Neural cell (in vitro differentiated cells): Measurements from ENCODE around the gene RHOH.

Experiments used
- EZH2 ChIP-seq: fragments of 200-600, 300-800 bp; shearing (Covaris generic), sonication (generic); IDR thresholded peaks from 2 replicates; pipeline ENCODE4 v1.6.1; 2014; ENCODE audit warnings: antibody characterized with exemption, low read length, borderline replicate concordance, mild to moderate bottlenecking; ENCODE audit not compliant: insufficient read depth, poor library complexity, severe bottlenecking
- POLR2AphosphoS5 ChIP-seq: IDR thresholded peaks from 2 replicates; pipeline ENCODE4 v1.6.1; 2012
- TF ChIP-seq, protein P1 (sequence below): fragments of 450-650 bp; IDR thresholded peaks from 2 replicates; pipeline ENCODE4 v1.5.1; 2014; ENCODE audit warnings: antibody characterized with exemption, mild to moderate bottlenecking, moderate library complexity; ENCODE audit not compliant: poor library complexity, severe bottlenecking
- TF ChIP-seq, protein P2 (sequence below): IDR thresholded peaks from 2 replicates; pipeline ENCODE4 v1.6.1; 2012; ENCODE audit warnings: borderline replicate concordance

DNA sequence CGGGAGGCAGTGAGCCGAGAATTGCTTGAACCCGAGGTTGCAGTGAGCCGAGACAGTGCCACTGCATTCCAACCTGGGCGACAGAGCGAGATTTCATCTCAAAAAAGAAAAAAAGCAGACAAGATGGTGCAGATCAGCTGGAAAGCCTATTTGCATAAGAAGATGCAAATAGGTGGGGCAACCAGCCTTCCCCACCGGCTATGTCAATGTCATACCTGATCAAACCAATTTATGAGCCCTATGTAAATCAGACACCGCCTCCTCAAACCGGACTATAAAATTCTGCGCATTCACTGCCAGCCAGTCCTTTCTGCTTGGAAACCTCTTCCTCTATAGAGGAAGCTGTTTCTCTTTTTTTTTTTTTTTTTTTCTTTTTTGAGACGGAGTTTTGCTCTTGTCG is 73.8 kb downstream of the RHOH start:
- TF ChIP-seq, protein P1, sequence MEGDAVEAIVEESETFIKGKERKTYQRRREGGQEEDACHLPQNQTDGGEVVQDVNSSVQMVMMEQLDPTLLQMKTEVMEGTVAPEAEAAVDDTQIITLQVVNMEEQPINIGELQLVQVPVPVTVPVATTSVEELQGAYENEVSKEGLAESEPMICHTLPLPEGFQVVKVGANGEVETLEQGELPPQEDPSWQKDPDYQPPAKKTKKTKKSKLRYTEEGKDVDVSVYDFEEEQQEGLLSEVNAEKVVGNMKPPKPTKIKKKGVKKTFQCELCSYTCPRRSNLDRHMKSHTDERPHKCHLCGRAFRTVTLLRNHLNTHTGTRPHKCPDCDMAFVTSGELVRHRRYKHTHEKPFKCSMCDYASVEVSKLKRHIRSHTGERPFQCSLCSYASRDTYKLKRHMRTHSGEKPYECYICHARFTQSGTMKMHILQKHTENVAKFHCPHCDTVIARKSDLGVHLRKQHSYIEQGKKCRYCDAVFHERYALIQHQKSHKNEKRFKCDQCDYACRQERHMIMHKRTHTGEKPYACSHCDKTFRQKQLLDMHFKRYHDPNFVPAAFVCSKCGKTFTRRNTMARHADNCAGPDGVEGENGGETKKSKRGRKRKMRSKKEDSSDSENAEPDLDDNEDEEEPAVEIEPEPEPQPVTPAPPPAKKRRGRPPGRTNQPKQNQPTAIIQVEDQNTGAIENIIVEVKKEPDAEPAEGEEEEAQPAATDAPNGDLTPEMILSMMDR, result no peak
- no peak for TF ChIP-seq POLR2AphosphoS5
- TF ChIP-seq EZH2, result no peak
- TF ChIP-seq, protein P2, sequence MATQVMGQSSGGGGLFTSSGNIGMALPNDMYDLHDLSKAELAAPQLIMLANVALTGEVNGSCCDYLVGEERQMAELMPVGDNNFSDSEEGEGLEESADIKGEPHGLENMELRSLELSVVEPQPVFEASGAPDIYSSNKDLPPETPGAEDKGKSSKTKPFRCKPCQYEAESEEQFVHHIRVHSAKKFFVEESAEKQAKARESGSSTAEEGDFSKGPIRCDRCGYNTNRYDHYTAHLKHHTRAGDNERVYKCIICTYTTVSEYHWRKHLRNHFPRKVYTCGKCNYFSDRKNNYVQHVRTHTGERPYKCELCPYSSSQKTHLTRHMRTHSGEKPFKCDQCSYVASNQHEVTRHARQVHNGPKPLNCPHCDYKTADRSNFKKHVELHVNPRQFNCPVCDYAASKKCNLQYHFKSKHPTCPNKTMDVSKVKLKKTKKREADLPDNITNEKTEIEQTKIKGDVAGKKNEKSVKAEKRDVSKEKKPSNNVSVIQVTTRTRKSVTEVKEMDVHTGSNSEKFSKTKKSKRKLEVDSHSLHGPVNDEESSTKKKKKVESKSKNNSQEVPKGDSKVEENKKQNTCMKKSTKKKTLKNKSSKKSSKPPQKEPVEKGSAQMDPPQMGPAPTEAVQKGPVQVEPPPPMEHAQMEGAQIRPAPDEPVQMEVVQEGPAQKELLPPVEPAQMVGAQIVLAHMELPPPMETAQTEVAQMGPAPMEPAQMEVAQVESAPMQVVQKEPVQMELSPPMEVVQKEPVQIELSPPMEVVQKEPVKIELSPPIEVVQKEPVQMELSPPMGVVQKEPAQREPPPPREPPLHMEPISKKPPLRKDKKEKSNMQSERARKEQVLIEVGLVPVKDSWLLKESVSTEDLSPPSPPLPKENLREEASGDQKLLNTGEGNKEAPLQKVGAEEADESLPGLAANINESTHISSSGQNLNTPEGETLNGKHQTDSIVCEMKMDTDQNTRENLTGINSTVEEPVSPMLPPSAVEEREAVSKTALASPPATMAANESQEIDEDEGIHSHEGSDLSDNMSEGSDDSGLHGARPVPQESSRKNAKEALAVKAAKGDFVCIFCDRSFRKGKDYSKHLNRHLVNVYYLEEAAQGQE, result no peak
